Breast epithelium (tissue), 3 donors: Measurements from ENCODE around the gene CRYBG1.

Experiments
- CTCF ChIP-seq, 3 donors: fragments of 450-650 bp; IDR thresholded peaks; one replicate each; pipeline ENCODE4 v1.5.1; 2016 to 2017; ENCODE audit warnings: antibody characterized with exemption in 3 of 3, mild to moderate bottlenecking in 3 of 3, moderate library complexity in 3 of 3
- POLR2A ChIP-seq: fragments of 450-650 bp; IDR thresholded peaks from one replicate; pipeline ENCODE4 v1.6.1; 2016; ENCODE audit warnings: antibody characterized with exemption, mild to moderate bottlenecking, moderate library complexity

- TF ChIP-seq CTCF (IDR thresholded peaks at IDR 0.05) (no peak), POLR2A (no peak)
Measured at GRCh38 chr6:106547601-106548453, 187.3 kb downstream of the CRYBG1 start.
